Activated CD4-positive, alpha-beta T cell treated with anti-CD3 and anti-CD28 coated beads for 48 hours (primary cell): ENCODE measurements around the gene ZBTB48.
"Not testable (repeated sequence)": the region's sequence is repeated elsewhere in the genome, so short reads cannot be mapped to it uniquely, and the experiment has no call there.

Source experiments
- DNase-seq: peaks from one replicate; pipeline ENCODE4 v3.0.0-alpha.2; 2020

Gene ZBTB48

GRCh38 chr1:6592865-6593593 lies 13.2 kb downstream of the ZBTB48 start:
- no peak for DNase-seq

- no peak for DNase-seq
Measured at GRCh38 chr1:6593810-6594209, 14.0 kb downstream of the ZBTB48 start.

GRCh38 chr1:6594977-6595740 lies 15.4 kb downstream of the ZBTB48 start:
- DNase-seq: no peak

- DNase-seq: no peak
Measured at GRCh38 chr1:6596351-6596750, 16.6 kb downstream of the ZBTB48 start.

GRCh38 chr1:6596886-6597776 lies 17.3 kb downstream of the ZBTB48 start:
- no peak for DNase-seq

GRCh38 chr1:6597777-6598131 lies 18.0 kb downstream of the ZBTB48 start:
- DNase-seq: no peak

GRCh38 chr1:6599141-6599975 lies 19.6 kb downstream of the ZBTB48 start:
- peak; percentile 78 for DNase-seq

GRCh38 chr1:6599991-6600390 lies 20.2 kb downstream of the ZBTB48 start:
- DNase-seq: not testable (repeated sequence)

GRCh38 chr1:6600410-6601048 lies 20.7 kb downstream of the ZBTB48 start:
- no peak for DNase-seq

- DNase-seq: peak; percentile 91
Measured at GRCh38 chr1:6601049-6601922, 21.5 kb downstream of the ZBTB48 start.

GRCh38 chr1:6601923-6602668 lies 22.3 kb downstream of the ZBTB48 start:
- DNase-seq: peak; percentile 41

GRCh38 chr1:6602669-6603237 lies 23.0 kb downstream of the ZBTB48 start, which contains the start of gene KLHL21:
Gene KLHL21 (minus strand): TSS chr1:6602869. CDS start chr1:6602817, 52 bp downstream.
- peak; percentile 90 for DNase-seq

- peak; percentile 69 for DNase-seq
Measured at GRCh38 chr1:6603238-6603914, 23.6 kb downstream of the ZBTB48 start.

- DNase-seq: peak; percentile 48
Measured at GRCh38 chr1:6603915-6604558, 24.2 kb downstream of the ZBTB48 start.

- DNase-seq: no peak
Measured at GRCh38 chr1:6612641-6613360, 33.0 kb downstream of the ZBTB48 start.

- DNase-seq: peak; percentile 100
Measured at GRCh38 chr1:6613361-6614018, 33.7 kb downstream of the ZBTB48 start, which contains the start of gene PHF13. Gene PHF13 (plus strand): TSS chr1:6613731. CDS start chr1:6614067, 336 bp downstream.
